ENCODE measurements around the gene AQP12A.
"Not testable (repeated sequence)": the region's sequence is repeated elsewhere in the genome, so short reads cannot be mapped to it uniquely, and the experiment has no call there.

Gene AQP12A

DNA sequence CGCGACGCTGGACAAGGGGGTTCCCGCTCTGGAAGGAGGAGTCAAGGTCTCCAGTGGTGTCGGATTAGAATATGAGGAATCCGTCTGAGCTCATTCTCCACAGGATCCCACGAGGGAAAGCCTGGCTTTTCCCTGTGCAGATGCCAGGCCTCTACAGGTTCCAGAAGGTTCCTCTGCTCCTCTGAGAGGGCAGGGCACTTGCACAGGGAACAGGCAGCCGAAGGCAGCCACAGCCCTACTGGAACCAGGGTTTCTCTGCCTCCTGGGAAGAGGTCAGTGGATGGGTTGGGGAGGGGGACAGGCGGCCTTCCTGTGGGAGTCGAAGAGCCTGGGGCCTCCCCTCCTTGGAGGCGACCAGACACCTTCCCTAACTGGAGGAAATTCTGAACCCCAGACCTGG, 1.7 kb upstream of the AQP12A start:
- DNase-seq = no peak

DNA sequence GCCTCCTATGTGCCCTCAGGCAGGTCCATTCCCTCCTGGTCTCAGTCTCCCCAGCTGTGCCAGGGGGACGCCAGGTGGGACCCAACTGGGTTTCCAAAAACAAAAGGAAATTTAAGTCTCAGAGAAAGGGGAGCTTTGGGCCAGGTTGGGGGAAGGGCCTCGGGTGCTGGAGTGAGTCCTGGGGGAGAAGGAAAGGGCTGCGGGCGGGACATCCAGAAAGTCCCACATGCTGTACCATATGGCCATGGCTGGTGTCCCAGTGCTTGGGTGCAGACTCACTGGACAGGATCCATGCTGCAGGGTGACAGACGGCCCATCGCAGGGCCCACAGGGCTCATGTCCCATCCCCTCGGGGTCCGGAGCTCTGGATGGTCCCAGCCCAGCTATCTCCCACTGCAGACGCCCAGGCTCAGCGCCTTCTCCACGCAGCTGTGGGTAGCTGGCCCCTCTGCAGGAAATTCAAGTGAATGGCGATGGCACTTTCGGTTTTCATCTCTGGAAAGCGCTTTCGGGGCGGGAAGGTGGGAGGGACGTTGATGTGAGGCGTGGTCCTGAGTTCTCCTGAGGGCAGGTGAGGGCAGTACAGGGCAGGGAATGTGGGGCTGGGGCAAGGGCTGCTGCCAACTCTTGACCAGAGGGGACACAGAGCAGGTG, 1.1 kb upstream of the AQP12A start:
- not testable (repeated sequence) for DNase-seq

DNA sequence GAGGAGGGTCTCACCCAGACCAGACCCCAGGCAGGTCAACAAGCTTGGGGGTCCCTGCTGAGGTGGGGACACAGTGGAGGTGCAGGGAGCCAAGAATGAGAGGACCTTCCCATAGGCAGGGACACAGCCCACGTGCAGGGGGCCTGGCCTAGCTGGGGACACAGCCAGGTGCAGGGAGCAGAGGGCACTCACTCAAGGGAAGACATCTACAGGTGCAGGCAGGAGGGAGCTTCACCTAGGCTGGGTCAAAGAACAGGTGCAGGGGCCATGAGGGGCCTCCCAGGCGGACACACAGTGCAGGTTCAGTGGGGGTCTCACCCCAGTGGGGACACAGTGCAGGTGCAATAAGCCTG, 615 bp upstream of the AQP12A start:
- not testable (repeated sequence) for DNase-seq

DNA sequence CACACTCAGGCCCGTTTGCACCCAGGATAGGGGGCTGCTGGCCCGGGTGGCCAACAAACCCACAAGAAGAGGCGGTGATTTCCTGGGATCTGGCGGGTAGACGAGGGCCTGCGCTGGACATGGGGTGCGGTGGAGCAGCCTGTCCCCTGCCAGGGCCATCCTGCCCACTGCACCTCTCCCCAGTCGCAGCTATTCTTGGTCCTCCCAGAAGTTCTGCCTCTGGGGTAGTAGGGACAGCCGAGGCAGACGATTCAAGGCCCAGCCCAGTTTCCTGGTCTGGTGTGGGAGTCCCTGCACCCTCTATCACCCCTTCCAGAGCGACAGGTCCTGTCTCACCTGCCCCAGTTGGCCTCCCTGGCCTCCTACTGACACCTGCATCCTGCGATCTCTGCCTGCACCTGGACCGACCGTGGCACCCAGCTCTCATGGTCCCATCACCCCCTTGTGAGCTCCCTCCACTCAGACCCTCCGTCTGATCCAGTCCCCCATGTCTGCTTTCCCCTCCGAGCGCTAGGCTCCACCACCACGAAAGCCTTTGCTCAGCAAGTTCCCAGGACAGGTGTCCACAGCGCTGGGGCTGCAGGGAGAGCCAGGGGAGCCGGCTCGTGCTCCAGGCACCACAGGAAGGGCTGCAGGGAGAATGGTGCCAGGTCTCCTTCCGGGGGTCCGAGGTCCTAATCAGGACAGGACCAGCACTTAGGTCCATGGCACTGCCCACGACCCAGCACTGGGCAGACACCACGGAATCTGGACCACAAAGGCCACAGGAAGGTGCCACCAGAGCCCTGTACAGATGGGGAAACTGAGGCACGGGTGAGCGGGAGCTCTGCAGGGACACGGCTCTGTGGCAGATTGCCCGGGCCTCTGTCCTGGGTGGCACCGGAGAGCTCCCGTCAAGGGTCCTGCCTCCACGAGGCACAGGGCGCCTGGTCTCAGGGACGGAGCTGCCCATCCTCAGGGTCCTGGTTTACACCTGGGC, 1.2 kb downstream of the AQP12A start:
- not testable (repeated sequence) for DNase-seq

DNA sequence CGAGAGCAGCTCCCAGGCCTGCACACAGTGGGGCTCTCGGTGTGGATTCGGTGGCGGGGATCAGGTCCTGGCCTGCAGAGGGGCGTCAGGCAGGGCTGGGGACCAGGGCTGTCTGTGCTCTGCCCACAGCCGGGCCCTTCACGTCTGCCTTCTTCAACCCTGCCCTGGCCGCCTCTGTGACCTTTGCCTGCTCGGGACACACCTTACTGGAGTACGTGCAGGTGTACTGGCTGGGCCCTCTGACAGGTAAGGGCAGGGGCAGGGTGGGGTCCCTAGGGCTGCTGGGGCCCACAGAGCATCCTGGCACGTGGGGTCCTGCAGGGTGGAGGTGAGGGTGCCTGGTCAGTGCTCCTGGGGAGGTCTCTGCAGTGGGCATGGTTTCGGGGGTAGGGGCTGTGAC, 2.6 kb downstream of the AQP12A start:
- not testable (repeated sequence) for DNase-seq

DNA sequence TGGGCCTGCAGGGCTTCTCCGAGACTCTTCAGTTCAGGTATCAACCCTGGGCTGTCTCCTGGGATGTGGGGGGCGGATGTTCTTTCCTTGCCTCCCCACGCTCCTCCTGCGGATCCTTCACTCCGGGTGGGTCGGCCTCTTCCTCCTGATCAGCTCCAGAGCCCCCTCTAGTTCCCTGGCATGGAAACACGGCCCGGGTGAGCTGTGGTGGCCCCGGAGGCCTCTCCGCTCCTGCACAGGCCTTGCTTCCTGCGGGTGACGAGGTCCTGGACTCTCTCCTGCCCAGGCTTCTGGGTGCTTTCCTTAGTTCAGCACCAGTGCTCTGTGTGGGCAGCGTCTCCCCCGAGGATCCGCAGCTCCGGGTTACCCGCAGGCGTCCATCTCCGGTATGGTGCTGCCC, 3.9 kb downstream of the AQP12A start:
- DNase-seq = not testable (repeated sequence)

DNA sequence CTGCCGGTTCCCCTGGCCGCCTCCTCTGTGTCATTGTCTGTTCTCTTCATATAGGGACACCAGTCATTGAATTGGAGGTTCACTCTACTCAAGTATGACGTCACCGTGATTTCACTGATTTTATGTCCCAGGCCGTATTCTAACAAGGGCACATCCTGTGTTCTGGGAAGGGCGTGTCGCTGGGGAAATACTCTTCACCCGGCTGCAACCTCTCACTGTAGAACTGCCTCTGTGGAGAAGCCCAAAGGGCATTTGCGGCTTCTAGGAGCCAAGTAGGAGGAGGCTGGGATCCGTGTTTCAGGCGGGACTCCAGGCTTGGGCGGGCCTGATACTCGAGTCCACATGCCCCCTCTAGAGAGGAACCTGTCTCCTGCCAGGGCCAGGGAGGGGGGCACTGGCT, 4.8 kb downstream of the AQP12A start:
- DNase-seq = not testable (repeated sequence)

DNA sequence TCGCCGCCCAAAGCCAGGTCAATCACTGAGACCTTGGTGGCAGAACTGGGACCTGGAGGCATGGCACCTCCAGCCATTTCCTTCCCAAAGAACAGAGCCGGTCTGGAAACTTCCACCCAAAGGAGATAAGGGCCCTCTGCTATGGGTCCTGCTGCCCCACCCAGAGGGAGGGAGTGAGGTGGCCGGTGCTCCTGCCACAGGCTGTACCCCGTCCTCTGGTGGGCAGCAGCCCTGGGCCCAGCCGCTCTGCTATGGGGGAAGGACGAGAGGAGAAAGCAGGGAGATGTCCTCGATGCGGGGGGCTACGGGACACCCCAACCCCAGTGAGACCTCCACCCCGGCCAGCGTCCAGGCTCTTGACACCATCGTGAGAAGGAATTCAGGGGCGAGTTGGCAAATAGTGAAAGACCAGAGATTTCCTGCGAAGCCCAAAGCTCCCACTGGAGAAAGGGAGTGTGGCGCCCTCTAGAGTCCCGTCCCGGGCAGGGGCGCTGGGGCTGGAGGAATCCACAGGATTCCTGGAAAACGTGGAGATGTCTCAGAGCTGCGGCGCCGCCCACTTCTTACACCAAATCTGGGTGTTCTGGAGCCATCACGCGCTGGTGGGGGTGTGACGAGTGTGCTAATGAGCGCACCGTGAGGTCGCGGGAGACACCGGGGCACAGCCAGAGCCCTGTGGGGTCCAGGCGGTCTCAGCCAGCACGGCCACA, 7.3 kb downstream of the AQP12A start:
- DNase-seq = not testable (repeated sequence)

DNA sequence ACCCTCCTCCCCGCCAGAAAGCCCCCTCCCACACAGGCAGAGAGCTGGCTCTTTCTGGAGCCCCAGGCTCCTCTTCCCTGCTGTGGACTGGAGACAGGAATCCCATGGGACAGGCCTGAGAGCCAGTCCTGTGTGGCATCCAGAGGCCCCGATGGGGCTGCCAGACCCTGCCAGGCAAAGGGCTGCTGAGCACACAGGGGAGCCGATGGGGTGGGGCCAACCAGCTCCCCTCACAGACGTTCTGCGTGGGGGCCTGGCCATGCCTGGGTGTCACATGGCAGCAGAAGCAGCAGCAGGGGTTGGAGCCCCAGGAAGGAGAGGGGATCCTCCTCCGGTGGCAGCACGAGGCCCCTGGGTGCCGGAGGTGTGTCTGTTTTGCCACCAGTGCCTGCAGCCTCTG, 8.2 kb downstream of the AQP12A start:
- DNase-seq = not testable (repeated sequence)

DNA sequence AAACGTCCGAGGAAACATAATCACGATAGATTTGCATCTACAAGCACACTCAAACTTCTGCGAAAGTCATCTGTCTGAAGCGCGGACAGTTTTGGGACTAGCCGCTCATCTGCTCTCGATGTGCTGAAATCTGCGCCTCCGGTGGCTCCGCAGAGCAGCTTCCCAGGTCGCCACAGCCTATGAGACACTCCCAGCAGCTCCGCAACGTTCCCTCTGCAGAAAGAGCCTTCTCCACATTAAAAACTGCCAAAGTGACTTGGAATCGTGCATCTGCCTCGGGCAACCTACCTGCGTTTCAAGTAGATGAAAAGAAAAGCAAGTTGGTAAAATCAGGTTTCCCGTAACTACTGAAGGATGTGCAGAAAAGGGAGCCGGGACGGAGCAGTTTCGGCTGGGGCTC, 8.9 kb downstream of the AQP12A start:
- not testable (repeated sequence) for DNase-seq

DNA sequence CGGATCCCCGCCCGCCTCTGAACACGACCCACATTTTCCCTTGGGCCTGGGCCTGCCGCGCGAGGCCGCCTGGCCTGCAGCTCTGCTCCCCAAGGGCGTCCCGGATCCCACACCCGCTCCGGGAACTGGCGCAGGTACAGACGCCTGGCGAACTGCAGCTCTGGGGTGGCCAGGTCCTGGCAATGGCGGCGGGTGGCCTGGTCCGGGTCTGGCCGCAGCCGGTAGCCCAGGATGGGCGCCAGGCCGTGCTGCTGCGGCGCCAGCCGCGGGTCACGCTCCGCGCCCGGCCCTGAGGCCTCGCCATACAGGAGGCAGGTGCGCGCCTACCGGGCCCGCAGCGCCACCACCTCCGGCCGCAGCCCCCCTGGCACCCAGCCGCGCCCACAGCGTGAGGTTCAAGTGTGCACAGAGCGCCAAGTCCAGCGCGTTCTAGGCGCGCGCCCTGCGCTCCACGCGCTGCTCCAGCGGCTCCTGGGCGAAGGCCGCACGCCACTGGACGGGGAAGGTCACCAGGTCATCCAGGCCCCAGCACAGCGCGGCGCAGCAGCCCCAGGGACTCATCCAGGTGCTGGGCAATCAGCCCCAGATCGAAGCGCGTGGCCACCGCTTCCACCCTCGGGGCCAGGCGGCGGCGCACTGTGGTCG, 9.5 kb downstream of the AQP12A start:
- no peak for DNase-seq

DNA sequence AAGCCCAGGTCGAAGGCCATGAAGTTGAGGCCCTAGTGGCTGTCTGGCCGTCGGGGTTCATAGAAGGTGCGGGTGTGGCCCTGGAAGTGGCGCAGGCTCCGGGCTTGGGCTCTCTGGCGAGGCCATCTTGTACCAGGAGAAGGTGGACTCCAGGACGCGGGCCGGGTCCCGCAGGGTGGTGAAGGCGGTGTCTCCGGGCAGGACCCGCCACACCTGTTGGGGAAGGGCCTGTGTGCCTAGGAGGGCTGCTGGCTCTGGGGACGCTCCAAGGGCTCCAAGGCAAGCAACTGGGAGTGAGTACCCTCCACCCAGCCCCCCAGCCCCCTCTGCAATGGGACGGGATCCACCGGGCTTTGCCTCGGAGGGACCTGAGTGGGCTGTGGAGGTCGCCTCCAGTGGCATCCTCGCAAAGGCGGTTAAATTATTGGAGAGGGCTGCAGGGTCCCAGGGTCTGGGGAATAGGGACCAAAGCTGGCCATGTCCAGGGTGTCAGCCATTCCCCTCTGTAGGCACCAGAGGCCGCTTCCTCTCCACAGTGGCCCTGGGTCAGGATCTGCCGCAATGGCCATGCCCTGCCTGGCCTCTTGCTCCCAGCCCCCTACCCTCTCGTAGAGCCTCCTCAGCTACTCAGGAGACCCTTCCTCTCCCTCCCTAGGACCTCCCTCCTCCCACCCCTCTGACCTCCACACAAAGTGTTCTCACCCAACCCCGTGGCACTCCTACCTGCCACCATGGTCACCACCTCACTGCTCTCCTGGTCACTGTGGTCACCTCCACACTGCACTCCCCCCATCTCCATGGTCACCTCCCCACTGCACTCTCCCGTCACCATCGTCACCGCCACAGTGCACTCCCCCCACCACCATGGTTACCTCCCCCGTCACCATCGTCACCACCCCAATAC, 10.3 kb downstream of the AQP12A start:
- DNase-seq = no peak

DNA sequence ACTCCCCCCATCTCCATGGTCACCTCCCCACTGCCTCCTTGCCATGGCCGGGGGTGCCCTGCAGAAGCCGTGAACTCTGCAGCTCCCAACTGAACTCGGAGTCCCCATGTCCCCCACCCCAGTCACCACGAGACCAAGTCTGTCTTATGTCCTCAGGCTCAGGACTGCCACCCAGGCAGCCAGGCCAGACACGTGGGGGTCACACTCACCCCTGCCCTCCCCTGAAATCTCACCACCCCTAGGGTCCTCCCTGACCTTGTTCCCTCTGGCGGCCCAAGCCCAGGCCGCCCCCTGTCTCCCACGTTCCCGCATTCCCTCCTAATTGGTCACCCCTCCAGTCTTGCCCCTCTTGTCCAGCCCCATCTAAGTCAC, 11.0 kb downstream of the AQP12A start:
- no peak for DNase-seq

DNA sequence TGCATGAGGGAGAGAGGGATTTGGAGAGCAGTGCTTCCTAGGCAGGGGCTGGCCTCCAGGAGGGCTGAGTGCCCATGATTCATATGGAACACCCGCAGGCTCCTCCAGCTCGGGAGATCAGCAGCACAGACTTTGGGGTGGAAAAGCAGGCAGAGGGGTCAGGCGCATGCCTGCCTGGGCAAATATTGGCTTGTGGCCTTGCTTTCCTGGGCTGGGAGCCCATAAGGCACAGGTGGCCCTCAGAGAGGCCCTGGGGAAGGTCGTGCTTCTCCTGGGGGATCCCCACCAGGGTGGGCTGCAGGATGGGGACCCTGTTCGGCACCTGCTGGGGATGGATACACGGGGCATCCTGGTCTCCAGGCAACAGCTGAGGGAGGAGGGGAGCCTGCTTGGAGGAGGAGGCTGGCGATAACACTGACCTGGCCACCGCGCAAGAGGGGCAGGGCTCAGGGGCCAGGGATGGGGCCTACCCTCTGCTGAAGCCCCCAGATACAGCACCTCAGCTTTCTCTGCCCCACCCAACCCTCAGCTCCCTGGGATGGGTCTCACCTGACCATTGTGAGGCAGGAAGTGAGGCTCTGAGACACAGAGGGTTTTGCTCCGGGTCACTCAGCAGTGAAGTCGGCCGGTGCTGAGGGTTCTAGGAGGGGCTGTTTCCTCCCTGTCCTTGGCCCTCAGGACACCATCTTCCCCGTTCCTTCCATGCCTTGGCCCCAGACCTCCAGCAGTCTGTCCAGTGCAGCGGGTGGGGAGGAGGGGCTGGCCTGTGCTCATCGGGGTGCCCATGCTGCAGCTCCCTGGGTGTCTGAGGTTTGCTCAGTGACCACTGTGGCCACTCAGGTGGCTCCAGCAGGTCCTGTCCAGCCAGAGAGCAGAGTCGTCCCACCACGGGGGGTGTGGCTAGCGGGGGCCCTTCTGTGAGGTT, 12.0 kb downstream of the AQP12A start:
- DNase-seq = no peak

DNA sequence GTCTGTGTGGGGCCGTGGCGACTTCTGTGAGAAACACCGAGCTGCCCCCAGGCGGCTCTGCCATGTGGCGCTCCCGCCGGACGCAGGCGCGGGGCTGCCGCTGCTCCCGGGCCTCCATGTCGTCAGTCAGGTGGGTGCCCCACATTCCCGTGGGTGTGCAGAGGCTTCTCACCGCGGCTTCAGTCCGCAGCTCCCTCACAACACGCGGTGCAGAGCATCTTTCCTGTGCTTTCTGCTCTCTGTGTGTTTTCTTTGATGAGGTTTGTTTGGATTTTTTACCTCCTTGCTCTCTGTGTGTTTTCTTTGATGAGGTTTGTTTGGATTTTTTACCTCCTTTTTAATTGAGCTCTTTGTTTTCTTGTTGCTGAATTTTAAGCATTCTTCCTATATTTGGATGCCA, 13.0 kb downstream of the AQP12A start:
- no peak for DNase-seq

DNA sequence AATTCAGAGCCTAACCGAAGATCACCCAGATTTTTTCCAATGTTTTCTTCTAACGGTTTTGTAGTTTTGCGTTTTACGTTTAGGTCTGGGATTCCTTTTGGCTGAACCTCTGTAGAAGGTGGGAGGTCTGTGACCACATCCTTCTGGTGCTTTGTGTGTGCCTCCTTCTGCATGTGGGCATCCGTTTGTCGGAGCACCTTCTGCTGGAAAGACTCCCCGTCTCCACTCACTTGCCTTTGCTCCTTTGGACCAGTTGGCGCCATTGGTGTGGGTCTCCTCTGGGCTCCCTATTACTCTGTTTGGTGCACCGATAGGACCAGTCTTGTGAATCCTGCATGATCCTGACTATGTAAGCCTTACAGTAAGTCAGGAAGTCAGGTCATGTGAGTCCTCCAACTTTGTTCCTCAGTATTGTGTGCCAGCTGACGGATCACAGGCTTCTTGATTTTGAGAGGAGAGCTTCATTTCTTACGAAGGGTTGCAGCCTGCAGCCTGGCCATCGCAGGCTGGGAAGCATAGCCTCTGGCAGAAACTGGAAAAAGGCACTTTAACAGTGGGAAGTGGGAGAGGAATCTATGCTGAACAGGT, 13.6 kb downstream of the AQP12A start:
- no peak for DNase-seq

DNA sequence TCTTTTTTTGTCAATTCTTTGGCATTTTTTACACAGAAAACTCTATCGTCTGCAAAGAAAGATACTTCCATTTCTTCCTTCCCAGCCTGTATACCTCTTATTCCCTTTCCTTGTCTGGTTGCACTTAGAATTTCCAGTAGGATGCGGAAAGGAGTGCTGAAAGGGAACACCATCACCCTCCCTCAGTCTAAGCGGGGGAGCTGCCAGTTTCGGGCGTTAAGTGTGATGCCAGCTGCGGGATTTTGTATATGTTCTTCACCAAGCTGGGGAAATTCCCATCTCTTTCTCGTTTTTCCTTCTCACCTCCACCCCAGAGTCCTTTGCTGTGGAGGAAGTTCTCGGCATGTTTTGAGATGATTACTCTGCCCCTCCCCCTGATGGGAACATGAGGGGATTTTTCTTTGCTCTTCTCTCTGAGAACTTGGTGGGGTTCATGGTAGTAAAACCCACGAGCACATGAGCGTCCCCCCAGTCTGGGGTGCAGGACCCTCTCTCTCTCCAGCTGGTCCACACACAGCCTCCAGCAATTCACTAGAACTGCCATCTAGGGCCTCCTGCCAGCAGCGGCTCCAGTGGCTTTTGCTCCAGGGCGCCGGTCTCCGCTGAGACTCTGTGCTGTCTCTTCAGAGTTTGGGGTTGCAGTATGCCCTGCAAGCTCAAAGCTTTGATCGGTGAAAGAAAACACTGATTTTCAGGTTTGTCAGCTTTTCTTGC, 15.5 kb downstream of the AQP12A start:
- no peak for DNase-seq

DNA sequence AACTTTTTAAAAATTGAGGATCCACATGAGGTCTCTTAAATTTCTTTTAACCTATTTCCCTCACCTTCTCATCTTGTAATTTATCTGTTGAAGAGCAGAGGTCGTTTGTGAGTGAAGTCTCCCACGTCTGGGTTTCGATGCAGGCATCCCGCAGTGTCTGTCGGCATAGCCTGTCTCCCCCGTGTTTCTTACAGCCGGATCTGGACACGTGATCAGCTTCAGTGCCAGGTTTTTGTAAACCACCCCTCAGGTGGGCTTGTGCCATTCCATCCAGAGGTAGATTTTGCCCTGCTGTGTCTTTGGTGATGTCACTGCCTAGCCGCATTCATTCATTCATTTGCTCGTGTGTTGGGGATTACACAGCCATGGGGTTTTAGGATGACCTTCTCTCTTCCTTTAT, 16.2 kb downstream of the AQP12A start:
- no peak for DNase-seq

DNA sequence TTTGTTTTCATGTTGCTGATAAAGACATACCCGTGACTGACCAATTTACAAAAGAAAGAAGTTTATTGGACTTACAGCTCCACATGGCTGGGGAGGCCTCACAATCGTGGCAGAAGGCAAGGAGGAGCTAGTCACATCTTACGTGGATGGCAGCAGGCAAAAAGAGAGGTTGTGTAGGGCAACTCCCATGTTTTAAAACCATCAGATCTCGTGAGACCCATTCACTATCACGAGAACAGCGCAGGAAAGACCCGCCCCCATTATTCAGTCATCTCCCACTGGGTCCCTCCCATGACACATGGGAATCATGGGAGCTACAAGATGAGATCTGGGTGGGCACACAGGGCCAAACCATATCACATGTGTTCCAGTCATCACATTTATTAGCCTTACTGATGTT, 16.8 kb downstream of the AQP12A start:
- no peak for DNase-seq

DNA sequence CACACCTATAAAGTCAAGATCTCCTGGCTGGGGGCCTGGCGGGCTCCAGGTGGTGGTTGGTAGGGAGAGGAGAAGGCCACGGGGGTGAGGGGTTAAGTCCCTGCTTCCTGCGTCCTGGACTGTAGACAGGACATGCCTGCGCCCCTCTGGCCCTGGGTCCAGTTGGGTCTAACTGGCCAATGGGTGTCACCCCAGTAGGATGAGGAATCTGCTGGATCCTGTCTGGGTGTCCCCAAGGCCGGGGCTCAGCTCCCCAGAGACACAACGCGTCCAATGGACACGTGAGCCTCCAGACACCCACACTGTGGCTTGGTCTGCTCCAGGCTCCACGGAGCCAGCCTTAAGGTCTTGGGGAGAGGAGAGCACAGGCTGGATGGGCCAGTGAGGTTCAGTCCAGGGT, 19.6 kb downstream of the AQP12A start:
- no peak for DNase-seq

All from NCI-H1436 (cell line).